CD4-positive, CD25-positive, alpha-beta regulatory T cell (primary cell): Measurements from ENCODE around the gene NDUFB5. TPM values are rescaled to one million over a fixed set of nuclear protein-coding genes. Genes with fewer than 3 reads are reported as not detected.

Experiments
- ATAC-seq, 2 donors: fragments of 150-1000 bp; cut with Tn5 transposase; one replicate each; pipeline ENCODE4 v1.10.0; 2021; ENCODE audit warnings: low read depth in 2 of 2, moderate number of reproducible peaks in 2 of 2, moderate library complexity in 1 of 2
- DNase-seq, 3 donors: peaks; one replicate each; pipeline versions ENCODE4 v3.0.0 to v3.0.0-alpha.2; 2012 to 2022; ENCODE audit warnings: mixed read lengths in 1 of 3
- H3K27ac ChIP-seq: one replicate; pipeline ENCODE4 v1.7.0; 2013; ENCODE audit warnings: mild to moderate bottlenecking, low read length; ENCODE audit not compliant: insufficient read depth, poor library complexity, severe bottlenecking
- H3K27me3 ChIP-seq: one replicate; pipeline ENCODE4 v1.7.0; 2013; ENCODE audit warnings: low read length; ENCODE audit not compliant: control insufficient read depth, insufficient read depth
- H3K36me3 ChIP-seq: one replicate; pipeline ENCODE4 v1.7.0; 2013; ENCODE audit warnings: mild to moderate bottlenecking, low read length, moderate library complexity; ENCODE audit not compliant: control insufficient read depth, insufficient read depth
- H3K4me1 ChIP-seq: 2 replicates; pipeline ENCODE4 v1.7.0; 2013; ENCODE audit warnings: mild to moderate bottlenecking, low read length; ENCODE audit not compliant: insufficient read depth, control insufficient read depth, poor library complexity, severe bottlenecking
- H3K4me3 ChIP-seq: one replicate; pipeline ENCODE4 v1.7.0; 2013; ENCODE audit warnings: low read depth, mild to moderate bottlenecking, low read length, moderate library complexity
- H3K9me3 ChIP-seq, 2 experiments: 1 replicate in 1 of 2; 2 replicates in 1 of 2; pipeline ENCODE4 v1.7.0; 2013; ENCODE audit warnings: low read length in 2 of 2, mild to moderate bottlenecking in 1 of 2, moderate library complexity in 1 of 2; ENCODE audit not compliant: control insufficient read depth in 2 of 2
- H3K27ac Mint-ChIP-seq, 3 donors: one replicate each; pipeline ENCODE4 v1.8.0; 2020 to 2022; ENCODE audit warnings: mild to moderate bottlenecking in 3 of 3, mixed read lengths in 3 of 3, moderate library complexity in 2 of 3
- H3K27me3 Mint-ChIP-seq: one replicate; pipeline ENCODE4 v1.8.0; 2022; ENCODE audit warnings: mild to moderate bottlenecking, mixed read lengths
- H3K36me3 Mint-ChIP-seq: one replicate; pipeline ENCODE4 v1.8.0; 2020; ENCODE audit warnings: mixed read lengths
- H3K4me1 Mint-ChIP-seq, 4 donors: one replicate each; pipeline ENCODE4 v1.8.0; 2020 to 2022; ENCODE audit warnings: mixed read lengths in 4 of 4, mild to moderate bottlenecking in 1 of 4
- H3K4me3 Mint-ChIP-seq, 4 donors: one replicate each; pipeline ENCODE4 v1.8.0; 2020 to 2022; ENCODE audit warnings: mild to moderate bottlenecking in 4 of 4, mixed read lengths in 4 of 4, moderate library complexity in 3 of 4
- H3K9me3 Mint-ChIP-seq, 7 donors: one replicate each; pipeline ENCODE4 v1.8.0; 2020 to 2022; ENCODE audit warnings: mixed read lengths in 7 of 7, mild to moderate bottlenecking in 3 of 7, moderate library complexity in 2 of 7
- polyA plus RNA-seq, 4 donors: library from polyadenylated mRNA; unstranded; fragments of 300-500 nt; fragmentation: Illumina TruSeq; gene quantifications; one replicate each; pipeline ENCODE4 v1.2.3, GENCODE V29; 2021
- total RNA-seq: library from RNA; stranded (reverse); gene quantifications from one replicate; pipeline ENCODE4 v1.2.3, GENCODE V29; 2022

Gene NDUFB5
- total and polyA plus RNA-seq, 5 donors from 2014 or later, result 35.2 to 111 (median 87.5) TPM

DNA sequence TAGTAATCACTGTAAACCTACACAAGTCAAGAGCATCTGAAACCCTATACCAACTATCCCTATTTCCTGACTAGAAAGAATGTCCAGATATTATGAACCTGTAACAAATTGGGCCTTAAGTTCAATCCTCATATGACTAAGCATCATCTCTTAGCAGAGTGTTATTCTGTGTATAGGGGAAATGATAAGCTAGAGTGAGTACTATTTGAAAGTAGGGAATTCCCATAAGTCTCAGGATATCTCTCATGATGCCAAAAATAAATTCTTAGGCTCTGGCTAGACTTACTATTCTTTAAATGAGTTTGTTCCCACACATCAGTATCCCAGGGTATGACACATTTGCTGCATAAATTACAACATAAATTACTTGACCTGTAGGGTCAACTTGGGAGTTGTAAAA lies 15.5 kb upstream of the NDUFB5 start:
- H3K9me3 Mint-ChIP-seq, result no peaks in the 10 kb centered on the region
- DNase-seq, result no peak
- no peaks in the 10 kb centered on the region for H3K27me3 Mint-ChIP-seq
- no peak overlapping the region for H3K4me3 ChIP-seq
- no peaks in the 10 kb centered on the region for H3K27me3 ChIP-seq
- H3K27ac ChIP-seq, result no peak overlapping the region
- H3K36me3 Mint-ChIP-seq, result peaks cover 34% of the 10 kb centered on the region
- no peak for ATAC-seq
- H3K4me3 Mint-ChIP-seq, result no peak overlapping the region
- H3K4me1 Mint-ChIP-seq, result peaks cover 0 to 8% (median 5%) of the 10 kb centered on the region in 4 donors
- no peaks in the 10 kb centered on the region for H3K4me1 ChIP-seq
- H3K36me3 ChIP-seq, result peaks cover 94% of the 10 kb centered on the region
- no peaks in the 10 kb centered on the region for H3K9me3 ChIP-seq
- no peak overlapping the region for H3K27ac Mint-ChIP-seq

DNA sequence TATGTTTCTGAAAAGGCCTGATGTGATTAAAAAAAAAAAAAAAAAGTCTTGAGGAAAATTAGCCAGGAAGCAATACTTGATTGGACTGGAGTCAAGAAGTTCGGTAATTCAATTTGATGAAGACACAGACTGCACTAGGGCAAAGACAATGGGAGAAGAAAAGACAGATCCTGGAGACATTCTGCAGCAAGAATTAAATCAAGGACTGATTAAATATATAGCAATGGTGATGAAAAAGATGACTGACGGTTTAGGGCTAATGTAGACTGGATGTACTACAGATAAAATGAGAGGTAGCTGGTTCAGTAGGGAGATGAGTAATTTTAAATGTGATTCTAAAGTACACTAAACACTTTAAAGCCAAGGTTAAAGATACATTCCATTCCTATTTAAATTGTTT lies 13.9 kb upstream of the NDUFB5 start:
- Mint-ChIP-seq H3K4me3 (no peak overlapping the region), H3K27me3 (no peaks in the 10 kb centered on the region), H3K36me3 (peaks cover 34% of the 10 kb centered on the region), H3K27ac (no peak overlapping the region), H3K9me3 (no peaks in the 10 kb centered on the region), H3K4me1 (peaks cover 0 to 8% (median 5%) of the 10 kb centered on the region in 4 donors)
- no peak for DNase-seq
- Histone ChIP-seq H3K4me3 (no peak overlapping the region), H3K9me3 (no peaks in the 10 kb centered on the region), H3K36me3 (peaks cover 94% of the 10 kb centered on the region), H3K4me1 (no peaks in the 10 kb centered on the region), H3K27ac (no peak overlapping the region), H3K27me3 (no peaks in the 10 kb centered on the region)
- ATAC-seq, result no peak

DNA sequence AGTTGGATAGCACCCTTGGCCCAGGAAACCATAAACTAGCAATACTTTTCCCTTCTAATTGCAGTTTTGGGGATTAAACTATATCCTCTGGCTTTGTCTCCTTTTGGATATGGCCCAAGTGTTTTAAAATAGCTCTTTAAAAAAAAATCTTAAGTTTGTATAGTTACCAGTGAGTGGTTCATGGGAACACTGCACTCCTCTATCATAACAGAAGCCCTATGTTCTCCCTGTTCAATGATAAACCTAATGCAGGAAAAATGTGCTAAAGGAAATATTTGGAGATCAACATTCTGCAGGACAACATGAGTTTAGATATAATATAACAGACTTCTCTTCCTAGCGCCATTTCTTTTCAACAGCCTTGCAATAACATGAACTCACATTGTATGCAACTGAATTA lies 13.3 kb upstream of the NDUFB5 start:
- Histone ChIP-seq H3K9me3 (no peaks in the 10 kb centered on the region), H3K4me1 (no peaks in the 10 kb centered on the region), H3K36me3 (peaks cover 95% of the 10 kb centered on the region), H3K27ac (no peak overlapping the region), H3K4me3 (no peak overlapping the region), H3K27me3 (no peaks in the 10 kb centered on the region)
- ATAC-seq, result no peak
- H3K4me1 Mint-ChIP-seq, result peaks cover 0 to 8% (median 5%) of the 10 kb centered on the region in 4 donors
- no peak for DNase-seq
- H3K9me3 Mint-ChIP-seq, result no peaks in the 10 kb centered on the region
- no peaks in the 10 kb centered on the region for H3K27me3 Mint-ChIP-seq
- peak overlapping the region in 1 of 3 donors; percentile 34 for H3K27ac Mint-ChIP-seq
- peaks cover 33% of the 10 kb centered on the region for H3K36me3 Mint-ChIP-seq
- H3K4me3 Mint-ChIP-seq, result no peak overlapping the region

GRCh38 chr3:179599531-179599930 lies 5.1 kb upstream of the NDUFB5 start:
- H3K4me3 Mint-ChIP-seq, result peak overlapping the region in 2 of 4 donors; percentile 39 to 58
- no peaks in the 10 kb centered on the region for H3K27me3 Mint-ChIP-seq
- no peaks in the 10 kb centered on the region for H3K9me3 Mint-ChIP-seq
- Histone ChIP-seq H3K9me3 (no peaks in the 10 kb centered on the region), H3K4me3 (no peak overlapping the region), H3K4me1 (peaks cover 10% of the 10 kb centered on the region), H3K27me3 (no peaks in the 10 kb centered on the region), H3K36me3 (peaks cover 74% of the 10 kb centered on the region), H3K27ac (no peak overlapping the region)
- DNase-seq (no peak), ATAC-seq (no peak)
- no peak overlapping the region for H3K27ac Mint-ChIP-seq
- H3K36me3 Mint-ChIP-seq, result peaks cover 23% of the 10 kb centered on the region
- H3K4me1 Mint-ChIP-seq, result peaks cover 10 to 27% (median 19%) of the 10 kb centered on the region in 4 donors

DNA sequence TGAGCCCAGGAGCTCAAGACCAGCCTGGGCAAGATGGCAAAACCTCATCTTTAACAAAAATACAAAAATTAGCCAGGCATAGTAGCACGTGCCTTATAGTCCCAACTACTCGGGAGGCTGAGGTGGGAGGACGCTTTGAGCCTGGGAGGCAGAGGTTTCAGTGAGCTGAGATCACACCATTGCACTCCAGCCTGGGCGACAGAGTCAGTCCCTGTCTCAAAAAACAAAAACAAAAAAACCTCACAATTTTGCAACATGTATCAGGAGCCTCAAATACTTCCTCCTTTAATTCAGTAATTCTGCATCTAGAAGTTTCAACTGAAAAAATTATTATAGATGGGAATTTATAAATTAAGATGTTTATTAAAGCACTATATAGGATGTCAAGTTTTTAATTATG lies 1.3 kb upstream of the NDUFB5 start:
- Mint-ChIP-seq H3K4me1 (peaks cover 25 to 56% (median 37%) of the 10 kb centered on the region in 4 donors), H3K27me3 (no peaks in the 10 kb centered on the region), H3K9me3 (no peaks in the 10 kb centered on the region), H3K4me3 (peak overlapping the region; percentile 94 to 100 (median 97)), H3K27ac (peak overlapping the region in 2 of 3 donors; percentile 69 to 99), H3K36me3 (peaks cover 18% of the 10 kb centered on the region)
- Histone ChIP-seq H3K36me3 (peaks cover 39% of the 10 kb centered on the region), H3K9me3 (no peaks in the 10 kb centered on the region), H3K27ac (peak overlapping the region; percentile 10), H3K27me3 (no peaks in the 10 kb centered on the region), H3K4me1 (peaks cover 22% of the 10 kb centered on the region), H3K4me3 (peak overlapping the region; percentile 99)
- ATAC-seq (no peak), DNase-seq (no peak)

DNA sequence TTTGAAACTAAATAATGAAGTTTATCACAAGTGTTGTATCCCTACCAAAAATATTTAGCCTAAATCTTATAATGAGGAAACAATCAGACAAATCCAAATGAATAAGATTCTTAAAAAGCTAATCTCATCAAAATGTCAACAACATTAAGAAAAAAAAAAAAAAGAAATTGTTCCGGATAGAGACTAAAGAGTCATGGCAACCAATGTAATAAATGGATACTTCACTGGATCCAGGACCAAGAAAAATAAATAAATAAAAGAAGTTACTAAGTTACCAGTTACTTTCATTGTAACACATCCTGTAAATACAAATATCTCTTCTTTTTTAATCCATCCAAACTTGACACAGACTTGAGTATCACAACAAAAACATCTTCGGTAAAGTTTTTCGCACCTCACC lies 763 bp upstream of the NDUFB5 start:
- H3K4me1 Mint-ChIP-seq, result peaks cover 25 to 59% (median 39%) of the 10 kb centered on the region in 4 donors

GRCh38 chr3:179606534-179607085 lies 2.0 kb downstream of the NDUFB5 start:
- peaks cover 33 to 69% (median 39%) of the 10 kb centered on the region in 4 donors for H3K4me1 Mint-ChIP-seq
- Histone ChIP-seq H3K36me3 (peaks cover 6% of the 10 kb centered on the region), H3K9me3 (no peaks in the 10 kb centered on the region), H3K4me3 (no peak overlapping the region), H3K27ac (no peak overlapping the region), H3K27me3 (no peaks in the 10 kb centered on the region), H3K4me1 (peaks cover 40% of the 10 kb centered on the region)
- H3K4me3 Mint-ChIP-seq, result peak overlapping the region; percentile 61 to 84 (median 62)
- peak overlapping the region in 2 of 3 donors; percentile 52 to 88 for H3K27ac Mint-ChIP-seq
- no peaks in the 10 kb centered on the region for H3K27me3 Mint-ChIP-seq
- DNase-seq (no peak), ATAC-seq (no peak)
- no peaks in the 10 kb centered on the region for H3K9me3 Mint-ChIP-seq
- peaks cover 5% of the 10 kb centered on the region for H3K36me3 Mint-ChIP-seq

More for the DNA sequence above, 763 bp upstream of the NDUFB5 start:
- H3K4me1 ChIP-seq, result peaks cover 27% of the 10 kb centered on the region
- H3K9me3 ChIP-seq, result no peaks in the 10 kb centered on the region
- H3K27me3 Mint-ChIP-seq, result no peaks in the 10 kb centered on the region
- DNase-seq, result no peak
- no peaks in the 10 kb centered on the region for H3K27me3 ChIP-seq
- H3K4me3 Mint-ChIP-seq, result peak overlapping the region; percentile 94 to 100 (median 97)
- peak overlapping the region; percentile 93 for H3K27ac ChIP-seq
- H3K36me3 Mint-ChIP-seq, result peaks cover 18% of the 10 kb centered on the region
- peak overlapping the region; percentile 98 to 100 (median 99) for H3K27ac Mint-ChIP-seq
- peak overlapping the region; percentile 99 for H3K4me3 ChIP-seq
- ATAC-seq, result no peak
- peaks cover 34% of the 10 kb centered on the region for H3K36me3 ChIP-seq
- no peaks in the 10 kb centered on the region for H3K9me3 Mint-ChIP-seq
